Activated CD4-positive, alpha-beta T cell treated with anti-CD3 and anti-CD28 coated beads, Interleukin-2, amount 10 ng/mL, durations not matched to agents 24 days and 14 days (primary cell): ENCODE measurements around the gene PNPT1. TPM values are rescaled to one million over a fixed set of nuclear protein-coding genes. Genes with fewer than 3 reads are reported as not detected.
A peak's percentile ranks its signal among the peaks of the same experiment; 100 is the strongest.
"Not testable (repeated sequence)": the region's sequence is repeated elsewhere in the genome, so short reads cannot be mapped to it uniquely, and the experiment has no call there.

Experiments
- DNase-seq: peaks from one replicate; pipeline ENCODE4 v3.0.0; 2022
- H3K27ac Mint-ChIP-seq: one replicate; pipeline ENCODE4 v1.8.0; 2022; ENCODE audit warnings: mild to moderate bottlenecking, mixed read lengths
- H3K27me3 Mint-ChIP-seq: one replicate; pipeline ENCODE4 v1.8.0; 2022; ENCODE audit warnings: mixed read lengths
- H3K36me3 Mint-ChIP-seq: one replicate; pipeline ENCODE4 v1.8.0; 2022; ENCODE audit warnings: low read depth, mild to moderate bottlenecking, mixed read lengths
- H3K4me1 Mint-ChIP-seq: one replicate; pipeline ENCODE4 v1.8.0; 2021; ENCODE audit warnings: mixed read lengths
- H3K4me3 Mint-ChIP-seq: one replicate; pipeline ENCODE4 v1.8.0; 2022; ENCODE audit warnings: mild to moderate bottlenecking, moderate library complexity, mixed read lengths
- H3K9me3 Mint-ChIP-seq: one replicate; pipeline ENCODE4 v1.8.0; 2021; ENCODE audit warnings: mixed read lengths
- intact Hi-C: fragments of 100-400 bp; cut with micrococcal nuclease; formaldehyde crosslinking; loops from one replicate; pipeline ENCODE4 v1.15.1; 2023
- total RNA-seq: library from RNA; stranded (reverse); gene quantifications from 2 replicates; pipeline ENCODE4 v1.2.3, GENCODE V29; 2022

PNPT1 gene
- total RNA-seq, 1 donor from 2014 or later = 68.1 TPM

DNA sequence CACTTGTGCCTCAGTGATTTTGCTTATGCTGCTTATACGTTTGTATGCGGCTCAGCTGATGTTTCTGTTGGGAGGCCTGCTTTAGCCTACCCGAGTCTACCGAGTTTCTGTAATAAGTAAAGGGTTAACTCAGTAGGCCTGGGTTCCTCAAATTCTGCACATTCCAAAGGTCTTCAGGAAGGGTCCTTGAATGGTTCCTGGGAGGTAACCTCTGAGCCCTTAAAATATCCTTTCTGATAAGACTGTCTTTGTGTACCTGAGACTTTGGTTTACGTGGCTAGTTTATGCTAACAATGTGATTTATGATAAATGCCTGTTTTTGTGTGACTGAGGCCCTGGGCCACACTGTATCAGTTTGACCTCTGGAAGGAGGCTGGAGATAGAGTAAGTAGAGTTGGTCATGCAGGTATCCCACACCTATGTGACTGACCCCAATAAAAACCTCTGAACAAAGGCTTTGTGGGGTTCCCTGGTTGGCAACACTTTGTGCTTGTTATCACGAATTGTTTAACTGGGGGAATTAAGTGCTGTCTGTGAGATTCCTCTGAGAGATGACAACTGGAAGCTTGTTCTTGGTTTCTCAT is 18.9 kb upstream of the PNPT1 start:
- no peak for DNase-seq
- H3K9me3 Mint-ChIP-seq = no peaks in the 10 kb centered on the region
- no peak overlapping the region for H3K4me3 Mint-ChIP-seq
- H3K4me1 Mint-ChIP-seq = no peaks in the 10 kb centered on the region
- H3K27ac Mint-ChIP-seq = no peak overlapping the region
- no peaks in the 10 kb centered on the region for H3K36me3 Mint-ChIP-seq
- peaks cover 10% of the 10 kb centered on the region for H3K27me3 Mint-ChIP-seq
- intact Hi-C loops = loop anchor here (10.0 kb wide), 1 partner anchor 1782 kb away; no protein-coding TSS in a partner anchor

DNA sequence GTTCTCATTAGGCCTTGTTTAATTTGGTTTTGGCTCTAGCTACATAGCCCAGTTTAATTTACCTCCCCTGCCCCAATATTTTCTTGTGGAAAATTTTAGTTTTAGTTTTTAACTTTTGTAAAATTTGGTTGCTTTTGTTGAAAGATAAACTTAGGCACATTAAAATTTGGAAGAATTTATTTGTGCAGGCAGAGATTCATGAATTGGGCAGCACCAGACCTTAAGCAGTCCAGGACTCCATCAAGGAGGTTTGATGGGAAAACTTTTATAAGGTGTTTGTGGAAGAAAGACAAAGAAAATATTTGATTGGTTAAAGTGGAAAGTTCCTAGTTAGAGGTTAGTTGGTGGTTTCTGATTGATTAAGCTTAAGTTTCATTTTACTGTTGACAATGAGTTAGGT is 16.4 kb upstream of the PNPT1 start:
- Mint-ChIP-seq H3K27ac (no peak overlapping the region), H3K4me3 (no peak overlapping the region), H3K27me3 (peaks cover 6% of the 10 kb centered on the region), H3K4me1 (no peaks in the 10 kb centered on the region), H3K36me3 (no peaks in the 10 kb centered on the region), H3K9me3 (no peaks in the 10 kb centered on the region)
- intact Hi-C loops = loop anchor here (10.0 kb wide), 1 partner anchor 1785 kb away; no protein-coding TSS in a partner anchor
- no peak for DNase-seq

DNA sequence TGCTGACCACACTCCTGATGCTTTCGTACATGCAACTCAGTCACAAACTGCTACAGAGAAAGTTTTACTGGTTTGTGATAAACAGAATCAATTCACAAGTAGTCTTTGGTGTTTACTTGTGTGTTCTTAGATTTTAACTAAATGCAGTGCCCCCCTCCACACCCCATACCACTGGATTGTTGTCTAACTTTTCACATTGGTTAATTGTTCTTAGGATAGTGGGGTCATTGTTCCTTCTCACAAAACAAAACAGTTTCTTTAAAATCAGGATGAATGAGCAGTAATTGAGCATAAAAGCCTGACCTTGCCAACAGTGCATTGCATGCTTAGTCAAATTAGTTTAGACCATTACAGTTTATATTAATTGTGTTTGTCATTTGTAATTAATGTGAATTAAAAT is 14.1 kb upstream of the PNPT1 start:
- Mint-ChIP-seq H3K4me3 (no peak overlapping the region), H3K27me3 (peaks cover 12% of the 10 kb centered on the region), H3K4me1 (no peaks in the 10 kb centered on the region), H3K36me3 (no peaks in the 10 kb centered on the region), H3K9me3 (no peaks in the 10 kb centered on the region), H3K27ac (no peak overlapping the region)
- intact Hi-C loops = no loop called here
- DNase-seq = no peak

DNA sequence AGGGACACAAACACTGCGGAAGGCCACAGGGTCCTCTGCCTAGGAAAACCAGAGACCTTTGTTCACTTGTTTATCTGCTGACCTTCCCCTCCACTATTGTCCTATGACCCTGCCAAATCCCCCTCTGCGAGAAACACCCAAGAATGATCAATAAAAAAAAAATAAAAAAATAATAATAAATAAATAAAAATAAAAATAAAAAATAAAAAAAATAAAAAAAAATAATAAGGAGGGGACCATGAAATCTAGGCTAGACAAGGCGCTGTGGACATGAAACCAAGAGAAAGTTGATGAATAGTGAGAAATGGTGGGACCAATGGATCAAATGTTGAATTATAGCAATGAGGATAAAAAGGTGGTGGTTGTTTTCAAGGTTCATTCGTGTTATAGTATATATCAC is 12.6 kb upstream of the PNPT1 start:
- H3K36me3 Mint-ChIP-seq, H3K27ac Mint-ChIP-seq, H3K4me3 Mint-ChIP-seq, H3K9me3 Mint-ChIP-seq, DNase-seq, H3K4me1 Mint-ChIP-seq, intact Hi-C loops: not testable (repeated sequence)
- H3K27me3 Mint-ChIP-seq = peaks cover 15% of the 10 kb centered on the region

- Mint-ChIP-seq H3K4me1 (no peaks in the 10 kb centered on the region), H3K27me3 (peaks cover 15% of the 10 kb centered on the region), H3K27ac (no peak overlapping the region), H3K9me3 (no peaks in the 10 kb centered on the region), H3K4me3 (no peak overlapping the region), H3K36me3 (no peaks in the 10 kb centered on the region)
- DNase-seq = no peak
- intact Hi-C loops = no loop called here
Measured at GRCh38 chr2:55705027-55705653, 11.5 kb upstream of the PNPT1 start.

GRCh38 chr2:55703350-55703749 is 9.7 kb upstream of the PNPT1 start:
- Mint-ChIP-seq H3K27me3 (peaks cover 23% of the 10 kb centered on the region), H3K27ac (no peak overlapping the region), H3K4me3 (no peak overlapping the region), H3K4me1 (no peaks in the 10 kb centered on the region), H3K36me3 (no peaks in the 10 kb centered on the region), H3K9me3 (no peaks in the 10 kb centered on the region)
- no peak for DNase-seq
- intact Hi-C loops = no loop called here

- Mint-ChIP-seq H3K27ac (peak overlapping the region; percentile 96), H3K4me3 (peak overlapping the region; percentile 98), H3K36me3 (peaks cover 35% of the 10 kb centered on the region), H3K4me1 (peaks cover 35% of the 10 kb centered on the region)
- H3K9me3 Mint-ChIP-seq, H3K27me3 Mint-ChIP-seq: not testable (repeated sequence)
- intact Hi-C loops = loop anchor here (1.0 to 5.0 kb wide), 6 partner anchors 75 to 1905 kb away; partner anchors contain the start of genes ASB3, CCDC88A, CFAP36 and CLHC1
- DNase-seq = peak; percentile 60
Measured at GRCh38 chr2:55692740-55693139, 904 bp downstream of the PNPT1 start.

- no peaks in the 10 kb centered on the region for H3K27me3 Mint-ChIP-seq
- H3K27ac Mint-ChIP-seq = no peak overlapping the region
- no peaks in the 10 kb centered on the region for H3K4me1 Mint-ChIP-seq
- no peaks in the 10 kb centered on the region for H3K9me3 Mint-ChIP-seq
- intact Hi-C loops = no loop called here
- no peak overlapping the region for H3K4me3 Mint-ChIP-seq
- H3K36me3 Mint-ChIP-seq = peaks cover 37% of the 10 kb centered on the region
- DNase-seq = no peak
Measured at GRCh38 chr2:55672630-55673029, 21.0 kb downstream of the PNPT1 start.

DNA sequence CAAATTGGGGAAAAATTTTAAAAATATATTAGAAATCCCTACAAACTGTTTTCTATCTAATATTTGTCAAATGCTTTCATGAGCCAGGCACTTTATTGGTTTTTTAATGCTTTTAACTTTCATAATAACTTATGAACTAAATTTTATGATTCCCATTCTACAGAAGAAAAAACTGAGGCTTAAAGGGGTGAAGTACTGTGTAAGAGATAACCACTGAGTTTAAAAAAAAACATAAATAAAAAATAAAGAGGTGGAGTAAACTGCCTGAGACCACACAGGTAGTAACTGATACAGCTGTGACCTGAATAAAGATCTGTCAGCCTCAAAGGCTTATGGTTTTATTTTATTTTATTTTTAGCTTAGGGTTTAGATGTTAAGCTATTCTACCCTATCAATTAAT is 24.7 kb downstream of the PNPT1 start:
- Mint-ChIP-seq H3K4me3 (no peak overlapping the region), H3K4me1 (no peaks in the 10 kb centered on the region), H3K36me3 (peaks cover 35% of the 10 kb centered on the region), H3K9me3 (no peaks in the 10 kb centered on the region), H3K27me3 (no peaks in the 10 kb centered on the region), H3K27ac (no peak overlapping the region)
- intact Hi-C loops = no loop called here
- no peak for DNase-seq

DNA sequence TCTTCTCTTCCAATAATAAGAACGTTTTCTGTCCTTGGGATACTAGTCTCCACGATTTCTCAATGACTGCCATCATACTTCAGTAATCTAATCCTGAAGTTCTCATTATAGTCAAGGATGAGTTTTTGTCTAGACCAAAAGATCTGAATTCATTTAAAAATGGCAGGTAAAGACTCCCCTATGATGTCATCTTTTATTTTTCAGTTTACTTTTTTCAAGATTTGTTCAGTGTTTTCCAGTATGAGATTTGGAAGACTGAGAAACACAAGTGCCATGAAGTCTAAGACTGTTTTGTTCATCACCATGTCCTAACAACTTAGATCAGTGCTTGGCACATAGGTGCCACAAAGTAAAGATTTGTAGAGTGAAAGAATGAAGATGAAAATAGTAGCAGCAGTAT is 40.4 kb downstream of the PNPT1 start:
- H3K4me3 Mint-ChIP-seq = no peak overlapping the region
- peaks cover 55% of the 10 kb centered on the region for H3K36me3 Mint-ChIP-seq
- H3K4me1 Mint-ChIP-seq = no peaks in the 10 kb centered on the region
- H3K27me3 Mint-ChIP-seq = no peaks in the 10 kb centered on the region
- DNase-seq = no peak
- no peak overlapping the region for H3K27ac Mint-ChIP-seq
- intact Hi-C loops = no loop called here
- no peaks in the 10 kb centered on the region for H3K9me3 Mint-ChIP-seq

- H3K36me3 Mint-ChIP-seq = peaks cover 41% of the 10 kb centered on the region
- no peaks in the 10 kb centered on the region for H3K4me1 Mint-ChIP-seq
- no peak overlapping the region for H3K27ac Mint-ChIP-seq
- no peaks in the 10 kb centered on the region for H3K27me3 Mint-ChIP-seq
- H3K4me3 Mint-ChIP-seq = no peak overlapping the region
- DNase-seq = no peak
- intact Hi-C loops = no loop called here
- no peaks in the 10 kb centered on the region for H3K9me3 Mint-ChIP-seq
Measured at GRCh38 chr2:55649211-55649610, 44.4 kb downstream of the PNPT1 start.

DNA sequence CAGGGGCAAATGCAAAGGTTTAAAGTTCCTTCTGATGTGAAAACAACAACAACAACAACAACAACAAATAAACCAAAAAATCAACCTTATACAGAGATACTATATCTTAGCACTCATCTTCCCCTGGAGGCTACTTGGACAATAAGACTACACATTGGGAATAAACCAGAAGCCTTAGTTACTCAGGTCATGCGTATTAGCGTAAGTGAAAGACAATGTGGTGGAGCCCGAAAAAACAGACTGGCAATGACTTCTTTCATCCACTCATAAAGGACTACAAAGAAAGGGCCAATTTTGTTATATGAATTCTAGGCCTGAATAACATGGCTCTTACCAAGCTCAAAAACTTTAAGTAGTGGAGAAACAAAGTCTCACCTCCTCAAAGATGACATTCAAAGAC is 56.8 kb downstream of the PNPT1 start:
- H3K4me3 Mint-ChIP-seq = no peak overlapping the region
- no peak overlapping the region for H3K27ac Mint-ChIP-seq
- intact Hi-C loops = no loop called here
- no peaks in the 10 kb centered on the region for H3K4me1 Mint-ChIP-seq
- no peaks in the 10 kb centered on the region for H3K27me3 Mint-ChIP-seq
- no peak for DNase-seq
- peaks cover 41% of the 10 kb centered on the region for H3K36me3 Mint-ChIP-seq
- no peaks in the 10 kb centered on the region for H3K9me3 Mint-ChIP-seq

GRCh38 chr2:55628931-55629330 is 64.7 kb downstream of the PNPT1 start:
- Mint-ChIP-seq H3K27ac (no peak overlapping the region), H3K9me3 (no peaks in the 10 kb centered on the region), H3K4me3 (no peak overlapping the region), H3K27me3 (no peaks in the 10 kb centered on the region), H3K4me1 (peaks cover 2% of the 10 kb centered on the region), H3K36me3 (peaks cover 39% of the 10 kb centered on the region)
- intact Hi-C loops = no loop called here
- DNase-seq = no peak

DNA sequence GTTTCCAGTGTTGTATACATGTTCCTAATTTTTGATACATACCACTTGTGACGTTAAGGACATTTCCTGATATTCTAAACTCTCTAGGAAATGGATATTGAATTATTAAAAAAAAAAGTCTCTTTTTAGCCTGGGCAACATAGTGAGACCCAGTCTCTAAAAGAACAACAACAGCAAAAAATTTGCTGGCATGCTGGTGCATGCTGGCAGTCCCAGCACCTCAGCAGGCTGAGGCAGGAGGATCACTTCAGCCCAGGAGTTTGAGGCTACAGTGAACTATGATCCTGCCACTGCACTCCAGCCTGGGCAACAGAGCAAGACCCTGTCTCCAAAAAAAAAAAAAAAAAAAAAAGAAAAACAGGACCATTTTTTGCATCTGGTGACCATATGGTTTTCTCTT is 65.7 kb downstream of the PNPT1 start:
- intact Hi-C loops = no loop called here
- Mint-ChIP-seq H3K4me1 (peaks cover 10% of the 10 kb centered on the region), H3K27ac (no peak overlapping the region), H3K9me3 (no peaks in the 10 kb centered on the region), H3K27me3 (no peaks in the 10 kb centered on the region), H3K36me3 (peaks cover 38% of the 10 kb centered on the region), H3K4me3 (no peak overlapping the region)
- DNase-seq = no peak

- H3K9me3 Mint-ChIP-seq = no peaks in the 10 kb centered on the region
- H3K4me1 Mint-ChIP-seq = peaks cover 31% of the 10 kb centered on the region
- no peak for DNase-seq
- H3K36me3 Mint-ChIP-seq = peaks cover 22% of the 10 kb centered on the region
- H3K27me3 Mint-ChIP-seq = no peaks in the 10 kb centered on the region
- no peak overlapping the region for H3K4me3 Mint-ChIP-seq
- H3K27ac Mint-ChIP-seq = no peak overlapping the region
- intact Hi-C loops = loop anchor here (1.0 kb wide), 1 partner anchor 10 kb away; no protein-coding TSS in a partner anchor
Measured at GRCh38 chr2:55621802-55622201, 71.8 kb downstream of the PNPT1 start.
